Hepatocyte (in vitro differentiated cells): ENCODE data around the gene LMF1. TPM values are rescaled to one million over a fixed set of nuclear protein-coding genes. Genes with fewer than 3 reads are reported as not detected.

Source experiments
- DNase-seq: peaks from one replicate; pipeline ENCODE4 v3.0.0-alpha.2; 2016; ENCODE audit warnings: low spot score
- H2AFZ ChIP-seq: fragments of 200-600 bp; sonication (generic); 2 replicates; pipeline ENCODE4 v1.6.0; 2016; ENCODE audit warnings: antibody characterized with exemption, mild to moderate bottlenecking
- H3K27ac ChIP-seq: fragments of 200-600 bp; sonication (generic); 2 replicates; pipeline ENCODE4 v1.5.1; 2016; ENCODE audit warnings: mild to moderate bottlenecking
- H3K27me3 ChIP-seq: fragments of 200-600 bp; sonication (generic); 2 replicates; pipeline ENCODE4 v1.6.1; 2016
- H3K36me3 ChIP-seq: fragments of 200-600 bp; sonication (generic); replicated peaks from 2 replicates; pipeline ENCODE4 v1.5.1; 2016; ENCODE audit warnings: low read depth; ENCODE audit not compliant: insufficient read depth
- H3K4me1 ChIP-seq: fragments of 200-600 bp; sonication (generic); 2 replicates; pipeline ENCODE4 v1.5.1; 2016; ENCODE audit warnings: mild to moderate bottlenecking, moderate library complexity; ENCODE audit not compliant: insufficient read depth
- H3K4me2 ChIP-seq: fragments of 200-600 bp; sonication (generic); 2 replicates; pipeline ENCODE4 v1.6.0; 2016
- H3K4me3 ChIP-seq: fragments of 200-600 bp; sonication (generic); 2 replicates; pipeline ENCODE4 v1.5.1; 2016; ENCODE audit warnings: mild to moderate bottlenecking
- H3K79me2 ChIP-seq: fragments of 200-600 bp; sonication (generic); 2 replicates; pipeline ENCODE4 v1.6.0; 2017; ENCODE audit warnings: mild to moderate bottlenecking
- H3K9me2 ChIP-seq: fragments of 200-600 bp; sonication (generic); replicated peaks from 2 replicates; pipeline ENCODE4 v1.6.0; 2017; ENCODE audit warnings: mild to moderate bottlenecking; ENCODE audit not compliant: insufficient read depth
- H3K9me3 ChIP-seq: fragments of 200-600 bp; sonication (generic); 2 replicates; pipeline ENCODE4 v1.5.1; 2016; ENCODE audit warnings: low read depth, mild to moderate bottlenecking
- H4K20me1 ChIP-seq: fragments of 200-600 bp; sonication (generic); 2 replicates; pipeline ENCODE4 v1.6.0; 2016; ENCODE audit warnings: mild to moderate bottlenecking; ENCODE audit not compliant: insufficient read depth, poor library complexity, severe bottlenecking
- EZH2 ChIP-seq: fragments of 200-600 bp; sonication (generic); IDR thresholded peaks from 2 replicates; pipeline ENCODE4 v1.6.1; 2016; ENCODE audit warnings: antibody characterized with exemption, mild to moderate bottlenecking, borderline replicate concordance
- EZH2phosphoT487 ChIP-seq: fragments of 200-600 bp; sonication (generic); IDR thresholded peaks from one replicate; pipeline ENCODE4 v1.6.1; 2018; ENCODE audit warnings: antibody characterized with exemption, mild to moderate bottlenecking, low read depth, moderate library complexity; ENCODE audit not compliant: unreplicated experiment, severe bottlenecking
- WGBS: methylation state at CpG from one replicate; pipeline ENCODE4 v1.1.6; 2016; ENCODE audit warnings: low lambda C conversion rate; ENCODE audit errors: missing lambda C conversion rate; 5-methylcytosine and 5-hydroxymethylcytosine counted together
- polyA plus RNA-seq: library from polyadenylated mRNA; unstranded; fragments of >200 nt; fragmentation: Nextera tagmentation; extraction: Ambion mirVana; gene quantifications from 2 replicates; pipeline ENCODE4 v1.2.1, GENCODE V29; 2016
- total RNA-seq: library from RNA; depleted of rRNA; stranded (reverse); fragments of >200 nt; gene quantifications from 2 replicates; pipeline ENCODE4 v1.2.3, GENCODE V29; 2014
- TF ChIP-seq, protein P1 (sequence below): fragments of 200-600 bp; sonication (generic); IDR thresholded peaks from 2 replicates; pipeline ENCODE4 v1.5.1; 2016; ENCODE audit warnings: antibody characterized with exemption, mild to moderate bottlenecking; ENCODE audit not compliant: poor library complexity

Gene LMF1
- total and polyA plus RNA-seq, 2 experiments from 2014 or later: 27.2 to 34.3 TPM

DNA sequence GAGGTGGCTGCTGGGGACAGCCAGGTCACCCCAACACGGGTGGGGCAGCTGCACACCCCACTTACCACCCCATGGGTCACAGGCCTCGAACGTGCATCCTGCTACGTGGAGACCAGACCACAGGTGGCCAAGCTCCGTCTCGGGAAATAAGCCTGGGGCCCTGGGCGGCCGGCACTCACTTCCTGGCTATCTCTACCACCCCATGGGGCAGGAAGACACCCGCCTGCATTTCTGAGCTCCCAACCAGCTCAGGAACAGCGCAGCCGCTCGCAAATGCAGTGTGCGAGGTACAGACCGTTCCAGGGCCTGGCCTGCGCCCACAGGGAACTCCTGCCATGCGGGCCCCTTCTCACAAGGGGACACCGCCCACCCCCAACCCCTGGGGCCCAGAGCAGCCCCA, 165.3 kb downstream of the LMF1 start:
- Histone ChIP-seq H2AFZ (no peak overlapping the region), H3K79me2 (peaks cover 10% of the 10 kb centered on the region), H4K20me1 (no peaks in the 10 kb centered on the region), H3K4me1 (peaks cover under 1% of the 10 kb centered on the region), H3K4me2 (no peak overlapping the region), H3K9me3 (no peaks in the 10 kb centered on the region), H3K4me3 (no peak overlapping the region), H3K9me2 (no peaks in the 10 kb centered on the region), H3K27me3 (peaks cover 36% of the 10 kb centered on the region), H3K27ac (no peak overlapping the region), H3K36me3 (no peaks in the 10 kb centered on the region)
- WGBS: 92% methylated on average over 15 of the region's 17 CpGs
- TF ChIP-seq EZH2: no peak
- TF ChIP-seq, protein P1, sequence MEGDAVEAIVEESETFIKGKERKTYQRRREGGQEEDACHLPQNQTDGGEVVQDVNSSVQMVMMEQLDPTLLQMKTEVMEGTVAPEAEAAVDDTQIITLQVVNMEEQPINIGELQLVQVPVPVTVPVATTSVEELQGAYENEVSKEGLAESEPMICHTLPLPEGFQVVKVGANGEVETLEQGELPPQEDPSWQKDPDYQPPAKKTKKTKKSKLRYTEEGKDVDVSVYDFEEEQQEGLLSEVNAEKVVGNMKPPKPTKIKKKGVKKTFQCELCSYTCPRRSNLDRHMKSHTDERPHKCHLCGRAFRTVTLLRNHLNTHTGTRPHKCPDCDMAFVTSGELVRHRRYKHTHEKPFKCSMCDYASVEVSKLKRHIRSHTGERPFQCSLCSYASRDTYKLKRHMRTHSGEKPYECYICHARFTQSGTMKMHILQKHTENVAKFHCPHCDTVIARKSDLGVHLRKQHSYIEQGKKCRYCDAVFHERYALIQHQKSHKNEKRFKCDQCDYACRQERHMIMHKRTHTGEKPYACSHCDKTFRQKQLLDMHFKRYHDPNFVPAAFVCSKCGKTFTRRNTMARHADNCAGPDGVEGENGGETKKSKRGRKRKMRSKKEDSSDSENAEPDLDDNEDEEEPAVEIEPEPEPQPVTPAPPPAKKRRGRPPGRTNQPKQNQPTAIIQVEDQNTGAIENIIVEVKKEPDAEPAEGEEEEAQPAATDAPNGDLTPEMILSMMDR: no peak
- no peak for TF ChIP-seq EZH2phosphoT487
- no peak for DNase-seq

DNA sequence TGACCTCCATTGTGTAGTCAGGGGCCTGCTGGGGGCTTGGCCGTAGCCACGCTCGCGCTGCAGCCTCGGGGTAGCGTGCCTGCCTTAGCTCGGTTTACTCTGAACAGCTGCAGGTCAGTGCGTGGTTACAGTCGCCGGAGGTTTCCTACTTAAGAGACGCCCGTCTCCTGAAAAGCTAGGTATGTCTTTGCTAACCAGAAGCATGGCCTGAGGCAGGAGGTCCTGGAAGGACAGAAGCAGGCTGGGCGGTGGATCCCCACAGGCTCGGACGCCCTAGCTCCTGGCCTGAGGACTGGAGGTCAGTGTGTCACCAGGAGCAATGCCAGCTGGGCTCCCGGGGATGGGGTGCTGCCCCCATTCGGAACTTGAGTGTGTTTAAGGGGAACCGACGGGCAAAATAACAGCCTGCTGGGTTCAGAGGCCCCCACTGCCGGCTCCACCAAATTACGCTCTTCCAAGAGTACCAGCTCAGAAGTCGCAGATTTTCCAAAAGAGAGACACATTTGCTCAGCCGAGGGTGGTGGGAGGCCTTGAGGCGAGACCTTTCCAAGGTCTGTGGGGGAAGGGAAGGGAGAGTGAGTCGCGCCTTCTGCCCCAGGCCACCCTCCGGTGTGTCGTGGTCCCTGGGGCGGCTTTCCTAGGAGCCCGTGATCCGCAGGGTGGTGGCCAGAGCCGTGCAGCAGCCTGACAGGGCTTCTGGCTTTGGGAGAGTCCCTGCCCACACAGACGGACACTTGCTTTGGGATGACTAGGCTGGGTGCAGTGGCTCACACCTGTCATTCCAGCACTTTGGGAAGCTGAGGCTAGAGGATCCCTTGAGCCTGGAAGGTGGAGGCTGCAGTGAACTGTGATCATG, 166.4 kb downstream of the LMF1 start:
- 57% methylated on average over 33 of the region's 33 CpGs for WGBS
- Histone ChIP-seq H3K9me3 (no peaks in the 10 kb centered on the region), H3K27ac (no peak overlapping the region), H2AFZ (no peak overlapping the region), H3K9me2 (no peaks in the 10 kb centered on the region), H3K79me2 (peaks cover 10% of the 10 kb centered on the region), H3K27me3 (peaks cover 45% of the 10 kb centered on the region), H3K36me3 (no peaks in the 10 kb centered on the region), H3K4me1 (peaks cover 4% of the 10 kb centered on the region), H3K4me3 (no peak overlapping the region), H3K4me2 (no peak overlapping the region), H4K20me1 (no peaks in the 10 kb centered on the region)
- TF ChIP-seq, protein P1: no peak
- TF ChIP-seq EZH2phosphoT487 (no peak), EZH2 (no peak)
- DNase-seq: no peak

DNA sequence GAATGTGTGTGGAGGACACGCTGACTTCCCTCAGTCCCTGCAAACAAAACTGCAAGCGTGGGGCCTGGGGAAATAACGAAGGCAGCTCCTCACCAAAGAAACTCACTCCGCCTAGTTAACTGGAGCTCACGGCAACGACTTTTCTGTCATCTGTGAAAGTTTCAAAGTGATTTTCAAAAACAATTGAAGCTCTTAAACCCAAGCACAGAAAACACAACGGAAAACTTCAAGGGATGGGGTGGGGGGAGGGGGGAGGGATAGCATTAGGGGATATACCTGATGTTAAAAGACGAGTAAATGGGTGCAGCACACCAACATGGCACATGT, 167.1 kb downstream of the LMF1 start:
- H3K4me3 ChIP-seq: no peak overlapping the region
- H2AFZ ChIP-seq: no peak overlapping the region
- TF ChIP-seq, protein P1: no peak
- TF ChIP-seq EZH2: no peak
- no peak for TF ChIP-seq EZH2phosphoT487
- H3K27me3 ChIP-seq: peaks cover 50% of the 10 kb centered on the region
- no peaks in the 10 kb centered on the region for H3K9me3 ChIP-seq
- no peak overlapping the region for H3K27ac ChIP-seq
- peaks cover 4% of the 10 kb centered on the region for H3K4me1 ChIP-seq
- H3K4me2 ChIP-seq: no peak overlapping the region
- H3K9me2 ChIP-seq: no peaks in the 10 kb centered on the region
- 60% methylated on average over 8 of the region's 8 CpGs for WGBS
- H4K20me1 ChIP-seq: no peaks in the 10 kb centered on the region
- peaks cover 10% of the 10 kb centered on the region for H3K79me2 ChIP-seq
- H3K36me3 ChIP-seq: no peaks in the 10 kb centered on the region
- DNase-seq: no peak

Other genes starting within 250 kb of the LMF1 start
- 32.0 and 38.8 TPM in 2 replicates for gene ANTKMT, start 249.8 kb downstream of the LMF1 start, total RNA-seq
- 81.0 and 81.8 TPM in 2 replicates for gene ANTKMT, start 249.8 kb downstream of the LMF1 start, polyA plus RNA-seq
- 2.2 and 3.4 TPM in 2 replicates for gene CCDC78, start 244.5 kb downstream of the LMF1 start, total RNA-seq
- gene CCDC78, start 244.5 kb downstream of the LMF1 start, polyA plus RNA-seq: 5.8 and 6.8 TPM in 2 replicates
- gene HAGHL, start 243.9 kb downstream of the LMF1 start, total RNA-seq: 14.5 and 15.5 TPM in 2 replicates
- 31.5 and 32.3 TPM in 2 replicates for gene HAGHL, start 243.9 kb downstream of the LMF1 start, polyA plus RNA-seq
- gene CIAO3, start 230.0 kb downstream of the LMF1 start, total RNA-seq: 28.5 and 39.0 TPM in 2 replicates
- 42.8 and 61.8 TPM in 2 replicates for gene CIAO3, start 230.0 kb downstream of the LMF1 start, polyA plus RNA-seq
- 2.4 and 2.5 TPM in 2 replicates for gene MSLN, start 210.2 kb downstream of the LMF1 start, total RNA-seq
- 5.6 and 8.0 TPM in 2 replicates for gene MSLN, start 210.2 kb downstream of the LMF1 start, polyA plus RNA-seq
- gene RPUSD1, start 182.6 kb downstream of the LMF1 start, total RNA-seq: 25.2 and 27.6 TPM in 2 replicates
- gene RPUSD1, start 182.6 kb downstream of the LMF1 start, polyA plus RNA-seq: 34.5 and 37.8 TPM in 2 replicates
- 5.1 and 9.7 TPM in 2 replicates for gene CHTF18, start 182.4 kb downstream of the LMF1 start, total RNA-seq
- 18.1 and 21.6 TPM in 2 replicates for gene CHTF18, start 182.4 kb downstream of the LMF1 start, polyA plus RNA-seq
- gene GNG13, start 170.2 kb downstream of the LMF1 start, total RNA-seq: not detected in 2 replicates
- gene GNG13, start 170.2 kb downstream of the LMF1 start, polyA plus RNA-seq: not detected in 2 replicates
- 2.7 and 3.8 TPM in 2 replicates for gene SOX8, start 10.8 kb upstream of the LMF1 start, total RNA-seq
- 3.8 and 4.7 TPM in 2 replicates for gene SOX8, start 10.8 kb upstream of the LMF1 start, polyA plus RNA-seq
- 0.77 TPM in 1 of 2 replicates, not detected in the other for gene SSTR5, start 101.8 kb upstream of the LMF1 start, total RNA-seq
- 1.3 TPM in 1 of 2 replicates, not detected in the other for gene SSTR5, start 101.8 kb upstream of the LMF1 start, polyA plus RNA-seq
- gene C1QTNF8, start 125.3 kb upstream of the LMF1 start, total RNA-seq: not detected in 2 replicates
- gene C1QTNF8, start 125.3 kb upstream of the LMF1 start, polyA plus RNA-seq: 0.10 TPM in 1 of 2 replicates, not detected in the other
- gene CACNA1H, start 182.1 kb upstream of the LMF1 start, total RNA-seq: 8.6 and 9.1 TPM in 2 replicates
- 9.1 and 9.7 TPM in 2 replicates for gene CACNA1H, start 182.1 kb upstream of the LMF1 start, polyA plus RNA-seq